Stimulated activated CD8-positive, alpha-beta memory T cell treated with anti-CD3 and anti-CD28 coated beads, Interleukin-4, amount 100 ng/mL, for 48 hours (primary cell): ENCODE data around the gene NSD1.

Experiments
- DNase-seq: peaks from one replicate; pipeline ENCODE4 v3.0.0-alpha.2; 2020

NSD1 gene

GRCh38 chr5:177098470-177099141, 35.0 kb upstream of the NSD1 start:
- no peak for DNase-seq

- no peak for DNase-seq
Observed at GRCh38 chr5:177099422-177100093, 34.0 kb upstream of the NSD1 start.

GRCh38 chr5:177100714-177101121, 32.9 kb upstream of the NSD1 start:
- no peak for DNase-seq

GRCh38 chr5:177103523-177104253, 29.9 kb upstream of the NSD1 start:
- no peak for DNase-seq

GRCh38 chr5:177105691-177106476, 27.7 kb upstream of the NSD1 start:
- DNase-seq, result no peak

- no peak for DNase-seq
Observed at GRCh38 chr5:177107159-177107558, 26.4 kb upstream of the NSD1 start.

GRCh38 chr5:177109810-177110209, 23.8 kb upstream of the NSD1 start:
- no peak for DNase-seq

- peak; percentile 84 for DNase-seq
Observed at GRCh38 chr5:177111720-177112394, 21.7 kb upstream of the NSD1 start.

GRCh38 chr5:177112589-177113220, 20.9 kb upstream of the NSD1 start:
- DNase-seq, result no peak

- DNase-seq, result peak; percentile 90
Observed at GRCh38 chr5:177113566-177114424, 19.8 kb upstream of the NSD1 start.

- peak; percentile 90 for DNase-seq
Observed at GRCh38 chr5:177116631-177117373, 16.8 kb upstream of the NSD1 start.

GRCh38 chr5:177117441-177118045, 16.0 kb upstream of the NSD1 start:
- no peak for DNase-seq

GRCh38 chr5:177122566-177122965, 11.0 kb upstream of the NSD1 start:
- DNase-seq, result no peak

GRCh38 chr5:177123789-177124485, 9.6 kb upstream of the NSD1 start:
- no peak for DNase-seq

- DNase-seq, result no peak
Observed at GRCh38 chr5:177124486-177124991, 9.0 kb upstream of the NSD1 start.

- no peak for DNase-seq
Observed at GRCh38 chr5:177126771-177127170, 6.8 kb upstream of the NSD1 start.

- peak; percentile 28 for DNase-seq
Observed at GRCh38 chr5:177128551-177128981, 5.0 kb upstream of the NSD1 start.

GRCh38 chr5:177130211-177131018, 3.2 kb upstream of the NSD1 start:
- no peak for DNase-seq
